HUES6 (cell line): ENCODE results near the gene OR8B12.
"Not testable (repeated sequence)": the region's sequence is repeated elsewhere in the genome, so short reads cannot be mapped to it uniquely, and the experiment has no call there.

Experiments used
- H3K27ac ChIP-seq: 2 replicates; pipeline ENCODE4 v1.7.0; 2013; ENCODE audit warnings: low read depth, mild to moderate bottlenecking, low read length, inconsistent platforms
- H3K27me3 ChIP-seq: 2 replicates; pipeline ENCODE4 v1.6.1; 2013; ENCODE audit warnings: low read length; ENCODE audit not compliant: control insufficient read depth, insufficient read depth
- H3K36me3 ChIP-seq: 2 replicates; pipeline ENCODE4 v1.6.1; 2013; ENCODE audit warnings: low read length; ENCODE audit not compliant: control insufficient read depth, insufficient read depth
- H3K4me1 ChIP-seq: 2 replicates; pipeline ENCODE4 v1.6.1; 2013; ENCODE audit warnings: low read length; ENCODE audit not compliant: control insufficient read depth, insufficient read depth
- H3K4me3 ChIP-seq: 2 replicates; pipeline ENCODE4 v1.5.1; 2013; ENCODE audit warnings: low read depth, low read length
- H3K9ac ChIP-seq: one replicate; pipeline ENCODE4 v1.6.1; 2013; ENCODE audit warnings: mild to moderate bottlenecking, low read length
- H3K9me3 ChIP-seq: 2 replicates; pipeline ENCODE4 v1.6.1; 2013; ENCODE audit warnings: low read depth, low read length; ENCODE audit not compliant: control insufficient read depth, insufficient read depth

Gene OR8B12

DNA sequence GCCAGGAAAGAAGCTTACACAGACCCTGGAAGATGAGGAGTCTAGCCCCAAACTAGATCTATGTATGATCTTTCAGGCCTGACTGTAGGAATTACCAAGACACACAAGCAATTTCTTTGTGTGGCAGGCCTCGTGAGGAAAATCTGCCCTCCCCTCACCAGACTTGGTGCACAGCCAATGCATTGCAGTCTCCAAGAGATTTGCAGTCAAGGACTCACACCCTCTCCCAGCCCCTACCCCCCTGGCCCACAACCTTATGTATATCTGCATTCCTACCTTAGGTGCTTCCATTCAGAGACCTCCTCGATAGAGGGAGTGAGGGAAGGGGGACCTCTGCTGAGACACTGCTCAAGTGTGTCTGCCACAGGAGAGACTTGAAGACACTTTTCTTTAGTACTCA is 9.8 kb downstream of the OR8B12 start:
- H3K4me3 ChIP-seq = no peak overlapping the region
- no peaks in the 10 kb centered on the region for H3K36me3 ChIP-seq
- H3K9me3 ChIP-seq = no peaks in the 10 kb centered on the region
- H3K27ac ChIP-seq = no peak overlapping the region
- H3K27me3 ChIP-seq = no peaks in the 10 kb centered on the region
- no peak overlapping the region for H3K9ac ChIP-seq
- peaks cover 11% of the 10 kb centered on the region; the same call in 1 of the 2 replicates for H3K4me1 ChIP-seq

DNA sequence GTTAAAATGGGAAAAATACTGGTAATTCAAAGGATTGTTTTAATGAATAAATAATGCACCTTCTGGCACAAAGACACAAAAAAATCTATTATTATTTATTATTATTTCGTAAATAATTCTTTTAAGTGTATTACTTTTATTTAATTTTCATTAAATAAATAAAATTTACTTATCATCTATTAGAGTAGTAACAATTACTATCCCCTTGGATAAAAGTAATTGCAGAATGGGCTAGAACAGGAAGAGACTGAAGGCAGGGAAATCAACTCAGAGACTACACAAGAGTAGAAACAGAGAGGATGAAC is 23.0 kb downstream of the OR8B12 start:
- H3K36me3 ChIP-seq = no peaks in the 10 kb centered on the region
- no peaks in the 10 kb centered on the region for H3K27me3 ChIP-seq
- no peaks in the 10 kb centered on the region for H3K4me1 ChIP-seq
- H3K9me3 ChIP-seq = no peaks in the 10 kb centered on the region
- no peak overlapping the region for H3K4me3 ChIP-seq
- H3K27ac ChIP-seq = no peak overlapping the region
- H3K9ac ChIP-seq = no peak overlapping the region

DNA sequence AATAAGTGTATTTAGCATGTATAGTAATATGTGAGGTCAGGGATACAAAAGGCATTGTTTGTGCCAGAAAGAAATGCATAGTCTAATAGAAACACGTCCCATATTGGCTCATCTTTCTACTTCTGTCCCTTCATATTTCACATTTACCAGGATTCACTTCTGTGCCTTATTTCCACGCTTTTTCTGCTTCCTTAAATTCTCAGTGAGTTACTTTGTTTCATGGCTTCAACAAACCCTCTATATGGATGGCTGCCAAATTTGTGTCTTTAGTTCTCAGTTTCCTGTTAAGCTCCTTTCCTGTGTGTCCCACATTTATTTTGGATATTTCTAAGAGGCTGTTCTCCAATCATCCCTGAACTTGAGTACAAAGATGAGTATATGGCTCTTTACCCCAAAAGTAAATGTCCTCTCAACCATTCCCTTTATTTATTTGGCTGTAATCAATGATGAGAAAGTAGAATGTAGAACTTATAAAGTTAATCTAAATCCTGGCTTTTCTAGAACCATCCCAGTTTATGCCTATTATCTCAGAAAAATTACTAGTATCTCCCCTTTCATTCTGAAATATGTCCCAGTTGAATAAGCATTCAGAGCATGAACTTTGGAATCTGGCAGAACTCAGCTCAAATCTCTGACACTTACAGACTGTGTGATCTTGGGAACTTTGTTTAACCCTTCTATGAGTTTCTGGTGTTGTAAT is 23.5 kb downstream of the OR8B12 start:
- no peak overlapping the region for H3K4me3 ChIP-seq
- no peaks in the 10 kb centered on the region for H3K27me3 ChIP-seq
- H3K4me1 ChIP-seq = no peaks in the 10 kb centered on the region
- no peak overlapping the region for H3K9ac ChIP-seq
- H3K27ac ChIP-seq = no peak overlapping the region
- H3K9me3 ChIP-seq = no peaks in the 10 kb centered on the region
- no peaks in the 10 kb centered on the region for H3K36me3 ChIP-seq

DNA sequence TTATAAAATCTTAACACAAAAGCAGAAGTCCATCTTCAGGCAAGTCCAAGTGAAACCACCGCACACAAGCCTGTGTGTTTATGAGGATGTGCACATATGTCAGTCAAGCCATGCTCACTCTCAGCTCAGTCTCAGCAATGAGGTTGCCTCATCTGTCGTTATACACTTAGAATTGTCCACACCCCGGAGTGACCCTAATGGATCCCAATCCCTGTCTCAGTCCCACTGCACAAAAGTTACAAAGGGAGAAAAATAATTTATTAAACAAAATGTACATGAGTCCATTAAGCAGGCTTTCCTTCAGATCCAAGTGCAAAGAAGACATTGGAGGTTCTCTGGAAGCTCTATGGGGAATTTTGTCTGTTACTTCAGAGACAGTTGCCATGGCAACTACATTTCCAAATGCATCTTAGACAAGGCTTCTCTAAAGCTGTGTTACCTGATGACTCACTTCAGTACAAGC is 24.4 kb downstream of the OR8B12 start:
- Histone ChIP-seq H3K4me1 (no peaks in the 10 kb centered on the region), H3K4me3 (no peak overlapping the region), H3K9me3 (no peaks in the 10 kb centered on the region), H3K27me3 (no peaks in the 10 kb centered on the region), H3K27ac (no peak overlapping the region), H3K9ac (no peak overlapping the region), H3K36me3 (no peaks in the 10 kb centered on the region)

DNA sequence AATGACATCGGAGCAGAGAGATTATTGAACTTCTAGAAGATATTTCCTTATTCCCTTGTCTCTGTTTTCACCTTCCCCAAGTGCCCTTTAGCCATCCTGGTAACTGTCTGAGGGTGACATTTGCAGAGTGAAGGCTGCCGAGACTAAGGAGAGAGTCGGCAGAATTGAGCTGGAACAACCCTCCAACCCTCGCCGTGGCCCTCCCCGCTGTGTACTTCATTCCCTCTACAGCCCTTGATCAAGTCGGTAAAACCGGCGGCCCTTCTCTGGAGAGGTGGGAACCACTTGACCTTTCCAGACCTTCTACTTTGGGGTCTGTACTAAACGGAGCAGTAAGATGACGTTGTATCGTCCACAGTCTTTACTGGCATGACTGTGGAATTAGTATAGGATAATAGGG is 26.1 kb downstream of the OR8B12 start:
- Histone ChIP-seq H3K4me1 (no peaks in the 10 kb centered on the region), H3K27ac (no peak overlapping the region), H3K4me3 (no peak overlapping the region), H3K27me3 (no peaks in the 10 kb centered on the region), H3K9ac (no peak overlapping the region), H3K36me3 (no peaks in the 10 kb centered on the region), H3K9me3 (no peaks in the 10 kb centered on the region)

DNA sequence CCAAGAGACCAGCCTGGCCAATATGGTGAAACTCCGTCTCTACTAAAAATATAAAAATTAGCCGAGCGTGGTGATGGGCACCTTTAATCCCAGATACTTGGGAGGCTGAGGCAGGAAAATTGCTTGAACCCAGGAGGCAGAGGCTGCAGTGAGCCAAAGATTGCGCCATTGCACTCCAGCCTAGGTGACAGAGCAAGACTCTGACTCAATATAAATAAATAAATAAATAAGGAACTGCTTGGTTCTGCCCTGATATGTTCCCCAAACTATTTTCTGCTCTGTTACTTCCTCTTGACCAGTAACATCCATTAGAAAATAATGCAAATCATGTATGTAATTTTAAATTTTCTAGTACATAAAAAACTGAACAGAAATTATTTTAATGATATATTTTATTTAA is 28.8 kb downstream of the OR8B12 start:
- H3K9me3 ChIP-seq, H3K27ac ChIP-seq, H3K9ac ChIP-seq, H3K36me3 ChIP-seq, H3K4me3 ChIP-seq, H3K4me1 ChIP-seq, H3K27me3 ChIP-seq: not testable (repeated sequence)

DNA sequence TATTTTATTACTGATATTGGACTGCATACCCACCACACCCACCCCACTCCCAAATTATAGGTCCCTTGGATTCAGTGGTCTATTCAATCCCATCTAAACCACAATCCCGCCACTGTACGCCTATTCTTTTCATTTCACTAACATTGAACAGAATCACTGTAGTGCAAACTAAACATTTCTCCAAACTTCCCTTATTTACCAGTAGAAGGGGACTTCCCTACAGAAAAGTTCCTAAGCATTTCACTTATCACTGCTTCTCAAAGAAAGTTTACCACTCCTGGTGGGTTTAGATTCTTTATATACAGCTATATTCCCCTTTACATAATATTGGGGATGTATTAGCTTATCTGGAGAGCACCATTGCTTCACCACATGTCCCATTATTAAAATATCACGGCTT is 29.3 kb downstream of the OR8B12 start:
- no peaks in the 10 kb centered on the region for H3K27me3 ChIP-seq
- no peaks in the 10 kb centered on the region for H3K36me3 ChIP-seq
- no peaks in the 10 kb centered on the region for H3K4me1 ChIP-seq
- no peak overlapping the region for H3K27ac ChIP-seq
- H3K9ac ChIP-seq = no peak overlapping the region
- H3K9me3 ChIP-seq = no peaks in the 10 kb centered on the region
- no peak overlapping the region for H3K4me3 ChIP-seq

DNA sequence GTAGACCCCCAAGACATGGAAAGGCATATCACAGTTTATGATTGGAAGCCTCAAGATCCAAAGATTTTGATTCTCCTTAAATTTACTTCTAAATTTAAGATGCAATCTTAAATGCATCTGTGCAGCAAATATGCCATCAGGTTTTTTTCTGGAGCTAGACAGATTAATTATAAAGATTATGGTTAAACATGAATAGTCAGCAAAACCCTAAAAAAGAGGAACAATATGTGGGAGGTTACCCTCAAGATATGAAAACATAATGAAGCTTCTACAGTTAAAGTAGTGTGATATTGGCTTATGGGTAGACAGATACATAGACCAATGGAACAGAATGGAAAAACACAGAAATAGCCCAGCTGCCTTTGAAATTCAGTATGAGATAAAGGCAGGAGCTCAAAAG is 31.7 kb downstream of the OR8B12 start:
- H3K9me3 ChIP-seq = no peaks in the 10 kb centered on the region
- H3K4me1 ChIP-seq = no peaks in the 10 kb centered on the region
- no peak overlapping the region for H3K27ac ChIP-seq
- no peaks in the 10 kb centered on the region for H3K36me3 ChIP-seq
- no peak overlapping the region for H3K9ac ChIP-seq
- no peaks in the 10 kb centered on the region for H3K27me3 ChIP-seq
- H3K4me3 ChIP-seq = no peak overlapping the region

DNA sequence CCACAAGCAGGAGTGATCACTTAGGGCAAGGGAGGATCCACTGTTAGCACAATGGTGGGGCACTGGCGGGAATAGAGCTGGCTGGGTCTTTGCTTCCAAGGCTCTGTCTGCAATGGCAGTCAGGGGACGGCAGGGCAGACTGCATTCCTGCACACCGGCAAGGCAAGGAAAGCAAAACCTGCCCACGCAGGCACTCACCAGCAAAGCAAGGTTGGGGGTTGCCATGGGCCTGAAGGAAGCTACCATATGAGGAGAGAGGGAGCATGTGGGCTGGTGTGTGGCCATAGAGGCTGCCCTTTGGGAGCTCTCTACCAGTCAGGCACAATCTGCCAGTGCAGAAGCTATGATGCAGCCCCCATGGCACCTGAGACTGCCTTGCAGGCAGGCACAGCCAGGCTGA is 33.2 kb downstream of the OR8B12 start:
- Histone ChIP-seq H3K4me3 (no peak overlapping the region), H3K4me1 (no peaks in the 10 kb centered on the region), H3K9me3 (no peaks in the 10 kb centered on the region), H3K27ac (no peak overlapping the region), H3K27me3 (no peaks in the 10 kb centered on the region), H3K9ac (no peak overlapping the region), H3K36me3 (no peaks in the 10 kb centered on the region)

DNA sequence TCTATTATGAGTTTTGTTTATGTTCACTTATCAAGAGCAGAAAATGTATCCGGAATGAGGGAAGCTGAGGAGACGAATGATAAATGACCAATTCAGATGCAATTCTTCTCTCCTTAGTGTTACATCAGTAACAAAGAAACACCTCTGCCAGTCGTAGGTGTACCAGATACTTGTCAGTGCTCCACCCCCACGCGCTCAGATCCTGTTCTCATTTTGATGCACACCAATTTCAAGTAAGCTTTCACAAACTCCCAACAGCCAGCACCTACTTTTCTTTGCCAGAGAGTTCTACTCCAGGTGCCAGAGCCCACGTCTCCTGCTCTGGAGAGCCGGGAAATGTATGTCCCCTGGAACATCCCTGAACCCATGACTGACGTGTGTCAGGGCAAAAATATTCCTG is 43.7 kb downstream of the OR8B12 start:
- peaks cover 6% of the 10 kb centered on the region; the same call in 1 of the 2 replicates for H3K4me1 ChIP-seq
- no peak overlapping the region for H3K4me3 ChIP-seq
- no peak overlapping the region for H3K9ac ChIP-seq
- H3K9me3 ChIP-seq = no peaks in the 10 kb centered on the region
- H3K36me3 ChIP-seq = no peaks in the 10 kb centered on the region
- H3K27me3 ChIP-seq = no peaks in the 10 kb centered on the region
- H3K27ac ChIP-seq = no peak overlapping the region

DNA sequence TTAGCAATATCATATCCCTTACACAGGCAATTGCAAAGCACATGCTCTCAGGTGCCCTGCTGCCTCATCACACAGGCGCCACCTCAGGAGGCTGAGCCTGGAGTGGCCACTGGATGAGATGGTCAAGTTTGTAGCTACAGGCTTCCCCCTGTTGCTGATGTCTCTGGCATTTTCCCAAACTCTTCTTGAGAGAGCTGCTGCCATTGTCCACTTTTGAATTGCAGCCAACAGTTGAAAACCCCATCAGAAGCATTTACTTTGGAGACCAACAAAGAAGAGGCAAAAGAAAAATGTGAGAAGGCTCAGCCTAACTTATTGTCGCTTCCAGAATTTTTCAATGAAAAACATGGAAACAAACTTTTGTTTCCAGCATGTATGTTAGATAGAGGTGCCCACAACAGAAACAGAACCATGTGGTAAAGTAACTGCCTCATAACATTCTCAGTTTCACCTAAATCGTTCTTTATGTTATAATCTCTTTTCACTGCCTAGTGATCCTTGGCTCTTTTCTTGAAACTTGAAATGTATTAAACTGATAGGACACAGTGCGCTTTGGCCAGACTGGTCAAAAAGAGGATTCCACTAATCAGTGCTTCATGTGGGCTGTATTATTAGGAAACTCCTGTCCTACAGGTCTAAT is 50.3 kb downstream of the OR8B12 start:
- Histone ChIP-seq H3K9me3 (no peaks in the 10 kb centered on the region), H3K27me3 (no peaks in the 10 kb centered on the region), H3K4me1 (no peaks in the 10 kb centered on the region), H3K4me3 (no peak overlapping the region), H3K36me3 (no peaks in the 10 kb centered on the region), H3K9ac (no peak overlapping the region), H3K27ac (no peak overlapping the region)
